ENCODE results near the gene SORBS2. TPM values are rescaled to one million over a fixed set of nuclear protein-coding genes. Genes with fewer than 3 reads are reported as not detected.

The SORBS2 gene
- total RNA-seq, 4 donors from 2014 or later, result 45.3 to 135 (median 76.2) TPM

- Histone ChIP-seq H3K9me3 (no peaks in the 10 kb centered on the region), H3K27me3 (no peaks in the 10 kb centered on the region), H3K36me3 (no peaks in the 10 kb centered on the region), H3K4me3 (no peak overlapping the region), H3K4me1 (no peaks in the 10 kb centered on the region), H3K27ac (peak overlapping the region in 2 of 4 donors; percentile 33 to 60)
- WGBS, 2 donors, result 62 to 73% methylated on average over 12 of the region's 12 CpGs
- TF ChIP-seq EP300 (IDR thresholded peaks at IDR 0.05), result no peak
- no peak for TF ChIP-seq CTCF (IDR thresholded peaks at IDR 0.05)
- TF ChIP-seq POLR2A (IDR thresholded peaks at IDR 0.05), result no peak
- no peak for DNase-seq (ENCODE audit: low spot score in 2 of 2)
These were observed 118.3 kb downstream of the SORBS2 start for GRCh38 chr4:185693548-185694215.

- 92% methylated on average over 9 of the region's 9 CpGs for WGBS, 2 donors
- Histone ChIP-seq H3K4me3 (no peak overlapping the region), H3K9me3 (no peaks in the 10 kb centered on the region), H3K36me3 (no peaks in the 10 kb centered on the region), H3K4me1 (no peaks in the 10 kb centered on the region), H3K27me3 (no peaks in the 10 kb centered on the region), H3K27ac (no peak overlapping the region)
- DNase-seq (ENCODE audit: low spot score in 2 of 2), result no peak
- no peak for TF ChIP-seq CTCF (IDR thresholded peaks at IDR 0.05)
- no peak for TF ChIP-seq EP300 (IDR thresholded peaks at IDR 0.05)
- no peak for TF ChIP-seq POLR2A (IDR thresholded peaks at IDR 0.05)
These were observed 122.6 kb downstream of the SORBS2 start for GRCh38 chr4:185689407-185689806.

GRCh38 chr4:185685804-185686203, 126.2 kb downstream of the SORBS2 start:
- Histone ChIP-seq H3K36me3 (no peaks in the 10 kb centered on the region), H3K4me1 (no peaks in the 10 kb centered on the region), H3K9me3 (no peaks in the 10 kb centered on the region), H3K27me3 (no peaks in the 10 kb centered on the region), H3K4me3 (no peak overlapping the region), H3K27ac (no peak overlapping the region)
- 49 to 56% methylated on average over 1 of the region's 1 CpG for WGBS, 2 donors
- no peak for TF ChIP-seq CTCF (IDR thresholded peaks at IDR 0.05)
- TF ChIP-seq EP300 (IDR thresholded peaks at IDR 0.05), result no peak
- no peak for TF ChIP-seq POLR2A (IDR thresholded peaks at IDR 0.05)
- DNase-seq (ENCODE audit: low spot score in 2 of 2), result no peak

- TF ChIP-seq POLR2A (IDR thresholded peaks at IDR 0.05) (no peak), CTCF (IDR thresholded peaks at IDR 0.05) (no peak), EP300 (IDR thresholded peaks at IDR 0.05) (no peak)
- no peak overlapping the region for H3K27ac ChIP-seq
- H3K36me3 ChIP-seq, result no peaks in the 10 kb centered on the region
- H3K4me3 ChIP-seq, result no peak overlapping the region
- H3K27me3 ChIP-seq, result no peaks in the 10 kb centered on the region
- no peak for DNase-seq (ENCODE audit: low spot score in 2 of 2)
- no peaks in the 10 kb centered on the region for H3K9me3 ChIP-seq
- H3K4me1 ChIP-seq, result no peaks in the 10 kb centered on the region
- WGBS, 2 donors, result 93 to 94% methylated on average over 2 of the region's 2 CpGs
These were observed 128.1 kb downstream of the SORBS2 start for GRCh38 chr4:185683896-185684295.

- no peaks in the 10 kb centered on the region for H3K4me1 ChIP-seq
- DNase-seq (ENCODE audit: low spot score in 2 of 2), result no peak
- no peaks in the 10 kb centered on the region for H3K36me3 ChIP-seq
- no peak overlapping the region for H3K4me3 ChIP-seq
- no peaks in the 10 kb centered on the region for H3K27me3 ChIP-seq
- WGBS, 2 donors, result 91 to 95% methylated on average over 10 of the region's 10 CpGs
- TF ChIP-seq EP300 (IDR thresholded peaks at IDR 0.05) (no peak), POLR2A (IDR thresholded peaks at IDR 0.05) (no peak), CTCF (IDR thresholded peaks at IDR 0.05) (no peak)
- no peak overlapping the region for H3K27ac ChIP-seq
- H3K9me3 ChIP-seq, result no peaks in the 10 kb centered on the region
These were observed 128.8 kb downstream of the SORBS2 start for GRCh38 chr4:185683222-185683621.

All from tibial nerve (tissue), 4 donors.